SK-N-MC (cell line): ENCODE measurements around the gene PACS2.

ENCODE experiments used
- EZH2 ChIP-seq: fragments of 200-600 bp; sonication (generic); IDR thresholded peaks from one replicate; pipeline ENCODE4 v1.6.1; 2017; ENCODE audit warnings: antibody characterized with exemption
- FOXP2 ChIP-seq: optimal IDR thresholded peaks from 2 replicates; pipeline ENCODE3; 2011; ENCODE audit warnings: mild to moderate bottlenecking, moderate library complexity; ENCODE audit not compliant: insufficient read depth; ENCODE audit errors: extremely low read length, control extremely low read depth
- POLR2AphosphoS5 ChIP-seq: IDR thresholded peaks from 2 replicates; pipeline ENCODE4 v1.6.1; 2012; ENCODE audit warnings: mild to moderate bottlenecking, low read depth, low read length, borderline replicate concordance

DNA sequence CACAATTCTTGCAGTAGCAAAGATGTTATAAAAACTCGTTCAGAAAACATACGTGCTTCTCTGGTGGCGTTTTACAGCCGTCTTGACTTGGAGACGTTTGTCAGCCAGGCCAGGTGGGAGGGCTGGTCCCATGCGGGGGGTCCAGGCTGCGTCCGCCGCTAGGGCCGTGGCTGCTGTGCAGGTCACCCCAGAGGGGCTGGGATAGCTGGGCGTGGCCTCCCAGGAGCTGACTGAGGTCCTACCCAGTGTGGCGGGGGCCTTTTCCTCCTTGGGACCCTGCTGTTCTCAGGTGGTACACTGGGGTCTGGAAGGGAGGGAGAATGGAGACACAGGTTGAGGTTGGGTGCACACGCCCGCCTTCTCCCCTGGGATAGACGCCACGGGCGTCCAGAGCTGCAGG lies 130.3 kb downstream of the PACS2 start:
- TF ChIP-seq EZH2 (no peak), POLR2AphosphoS5 (no peak), FOXP2 (no peak)
